ENCODE results near the gene HERPUD2.

The HERPUD2 gene, protein sequence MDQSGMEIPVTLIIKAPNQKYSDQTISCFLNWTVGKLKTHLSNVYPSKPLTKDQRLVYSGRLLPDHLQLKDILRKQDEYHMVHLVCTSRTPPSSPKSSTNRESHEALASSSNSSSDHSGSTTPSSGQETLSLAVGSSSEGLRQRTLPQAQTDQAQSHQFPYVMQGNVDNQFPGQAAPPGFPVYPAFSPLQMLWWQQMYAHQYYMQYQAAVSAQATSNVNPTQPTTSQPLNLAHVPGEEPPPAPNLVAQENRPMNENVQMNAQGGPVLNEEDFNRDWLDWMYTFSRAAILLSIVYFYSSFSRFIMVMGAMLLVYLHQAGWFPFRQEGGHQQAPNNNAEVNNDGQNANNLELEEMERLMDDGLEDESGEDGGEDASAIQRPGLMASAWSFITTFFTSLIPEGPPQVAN

DNA sequence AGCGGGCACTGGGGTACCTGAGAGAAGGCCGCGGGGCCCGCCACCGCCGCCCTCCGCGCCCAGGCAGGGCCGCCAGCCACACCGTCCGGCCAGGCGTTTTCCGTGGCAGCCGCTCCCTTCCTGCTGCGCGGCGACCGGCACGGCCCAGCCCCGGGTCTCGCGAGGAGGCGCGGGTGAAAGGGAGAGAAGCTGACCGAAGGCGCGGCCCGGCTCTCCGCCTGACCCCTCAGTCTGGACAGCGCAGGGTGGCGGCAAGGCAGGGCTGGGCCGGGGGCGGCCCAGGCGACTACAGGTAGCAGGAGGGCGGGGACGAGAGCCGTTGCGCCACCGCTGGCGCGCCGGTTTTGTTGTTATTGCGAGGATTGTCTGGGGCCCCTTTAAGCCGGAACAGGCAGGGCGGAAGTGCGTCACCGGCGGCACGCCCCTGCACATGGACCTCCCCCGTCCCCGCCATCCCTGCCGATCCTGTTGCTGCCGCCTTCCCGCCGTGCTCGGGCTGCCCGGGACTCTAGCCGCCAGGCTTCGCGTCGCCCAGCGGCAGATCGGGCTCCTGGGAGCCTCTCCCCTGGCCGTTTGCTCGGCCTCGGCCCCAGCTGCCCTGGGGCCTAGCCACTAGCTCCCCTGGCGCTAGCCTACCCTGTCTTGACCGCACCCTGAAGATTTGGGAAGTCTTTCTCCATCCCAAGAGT, at the start of gene HERPUD2:
TSS of gene HERPUD2 (minus strand) at position 352 of the 689 bp plus-strand sequence. CDS start 805 bp downstream, outside the sequence.
- peak; percentile 89 for DNase-seq (ENCODE audit: low read depth)

DNA sequence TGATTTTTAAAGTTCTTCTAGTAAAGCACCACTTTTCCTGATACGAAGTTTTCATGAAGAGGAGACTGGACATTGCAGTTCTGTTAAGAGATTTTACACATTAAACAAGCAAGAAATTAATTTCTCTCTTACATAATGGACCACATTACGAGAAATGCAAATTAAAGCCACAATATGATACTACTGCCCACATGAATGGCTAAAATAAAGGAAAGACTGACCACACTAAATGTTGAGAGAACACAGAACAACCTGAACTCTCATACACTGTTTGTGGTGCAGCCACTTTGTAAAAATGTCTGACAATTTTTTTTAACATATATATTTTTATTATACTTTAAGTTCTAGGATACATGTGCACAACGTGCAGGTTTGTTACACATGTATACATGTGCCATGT, 44.0 kb upstream of the HERPUD2 start:
- DNase-seq (ENCODE audit: low read depth) = no peak

DNA sequence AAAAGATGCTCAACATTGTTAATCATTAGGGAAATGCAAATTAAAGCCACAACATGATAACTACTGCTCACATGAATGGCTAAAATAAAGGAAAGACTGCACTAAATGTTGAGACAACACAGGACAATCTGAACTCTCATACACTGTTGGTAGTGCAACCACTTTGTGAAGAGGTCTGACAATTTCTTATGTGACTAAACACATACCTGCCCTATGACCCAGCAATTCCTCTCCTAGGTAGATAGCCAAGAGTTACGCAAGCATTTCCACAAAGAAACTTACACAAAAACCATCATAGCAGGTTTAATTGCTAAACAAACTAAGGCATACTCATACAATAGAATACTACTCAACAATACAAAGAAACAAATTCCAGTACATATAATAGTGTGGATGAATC, 41.8 kb upstream of the HERPUD2 start:
- no peak for DNase-seq (ENCODE audit: low read depth)

DNA sequence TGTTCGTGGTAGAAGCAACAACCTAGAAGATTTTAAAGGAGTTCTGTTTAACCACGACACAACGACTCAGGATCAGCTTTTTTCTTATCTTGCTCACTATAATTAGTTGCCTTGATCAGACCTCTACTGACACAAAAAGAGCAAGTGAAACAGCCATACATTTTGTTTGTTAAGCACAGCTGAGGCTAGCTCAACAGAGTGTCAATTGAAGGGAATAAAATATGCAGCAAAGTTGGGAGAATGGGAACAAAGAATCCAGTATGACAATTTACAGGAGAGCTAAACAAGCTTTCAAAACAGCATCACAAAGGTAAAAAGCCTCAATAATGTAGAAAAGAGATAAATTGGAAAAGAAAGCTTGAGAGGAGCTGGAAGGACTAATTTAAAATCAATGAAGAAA, 40.5 kb upstream of the HERPUD2 start:
- no peak for DNase-seq (ENCODE audit: low read depth)

DNA sequence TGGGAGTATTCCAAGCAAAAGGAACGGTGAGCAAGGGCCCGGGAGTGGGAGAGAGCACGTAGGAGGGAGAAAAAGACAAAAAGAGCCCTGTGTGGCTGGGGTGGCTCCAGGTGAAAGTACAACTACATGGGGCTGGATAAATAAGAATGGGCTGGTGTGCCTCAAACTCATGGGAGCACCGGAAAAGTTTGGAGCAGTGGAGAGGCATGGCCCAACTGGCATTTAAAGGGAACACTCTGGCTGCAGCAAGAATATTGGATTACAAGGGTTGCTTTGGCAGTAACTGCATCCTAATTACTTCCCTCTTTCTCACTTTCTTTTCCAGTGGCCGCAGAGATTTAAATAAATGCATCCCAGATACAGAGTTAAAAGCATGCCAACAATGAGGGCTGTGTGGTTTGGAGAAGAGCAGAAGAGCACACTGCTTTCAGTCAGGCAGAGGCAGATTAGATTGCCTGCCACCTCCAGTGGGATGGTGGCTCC, 39.1 kb upstream of the HERPUD2 start:
- no peak for DNase-seq (ENCODE audit: low read depth)

DNA sequence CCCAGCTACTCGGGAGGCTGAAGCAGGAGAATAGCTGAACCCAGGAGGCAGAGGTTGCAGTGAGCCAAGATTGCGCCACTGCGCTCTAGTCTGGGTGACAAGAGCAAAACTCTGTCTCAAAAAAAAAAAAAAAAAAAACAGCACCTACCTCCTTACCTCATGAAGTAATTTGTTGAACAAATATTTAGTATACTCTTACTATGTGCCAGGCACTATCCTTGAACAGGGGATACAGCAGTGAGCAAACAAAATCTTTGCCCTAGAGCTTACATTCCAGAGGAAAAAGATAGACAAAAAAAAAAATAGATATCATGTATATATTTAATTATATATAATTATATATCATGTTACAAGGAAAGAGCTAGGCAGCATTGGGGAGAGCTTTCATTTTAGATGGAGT, 36.4 kb upstream of the HERPUD2 start:
- DNase-seq (ENCODE audit: low read depth) = no peak

DNA sequence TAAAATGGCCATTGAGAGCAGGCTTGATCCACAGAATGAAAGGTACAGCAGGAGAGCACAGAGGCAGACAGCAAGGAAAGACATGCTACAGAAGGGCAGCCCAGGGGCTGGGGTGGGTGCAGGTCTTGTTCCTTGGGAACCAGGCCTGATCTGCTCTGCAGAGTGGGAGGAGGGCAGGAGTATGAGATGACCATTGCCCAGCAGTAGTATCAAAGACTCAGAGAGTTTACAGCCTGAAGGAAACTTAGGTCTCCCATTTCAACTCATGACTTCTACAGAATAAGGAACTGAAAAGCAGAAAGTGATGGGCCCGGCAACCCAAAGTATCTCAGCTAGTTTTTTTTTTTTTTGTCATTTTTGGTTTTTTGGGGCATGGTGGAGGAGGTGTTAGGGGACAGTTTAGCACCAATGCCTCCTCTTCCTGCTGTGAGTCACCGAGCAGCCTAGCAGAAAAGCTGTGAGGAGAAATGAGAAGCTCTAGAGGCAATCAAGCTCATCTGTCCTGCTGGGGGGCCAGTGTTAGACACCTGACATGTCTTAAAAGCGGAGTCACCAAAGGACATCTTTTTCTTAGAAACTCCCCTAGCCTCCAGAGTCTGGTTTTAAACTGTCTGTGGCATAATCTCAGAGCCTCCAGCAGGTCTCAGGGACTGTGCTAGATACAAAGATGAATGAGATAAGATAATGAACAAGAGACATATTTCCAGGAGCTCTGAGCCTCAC, 34.3 kb upstream of the HERPUD2 start:
- DNase-seq (ENCODE audit: low read depth) = no peak

DNA sequence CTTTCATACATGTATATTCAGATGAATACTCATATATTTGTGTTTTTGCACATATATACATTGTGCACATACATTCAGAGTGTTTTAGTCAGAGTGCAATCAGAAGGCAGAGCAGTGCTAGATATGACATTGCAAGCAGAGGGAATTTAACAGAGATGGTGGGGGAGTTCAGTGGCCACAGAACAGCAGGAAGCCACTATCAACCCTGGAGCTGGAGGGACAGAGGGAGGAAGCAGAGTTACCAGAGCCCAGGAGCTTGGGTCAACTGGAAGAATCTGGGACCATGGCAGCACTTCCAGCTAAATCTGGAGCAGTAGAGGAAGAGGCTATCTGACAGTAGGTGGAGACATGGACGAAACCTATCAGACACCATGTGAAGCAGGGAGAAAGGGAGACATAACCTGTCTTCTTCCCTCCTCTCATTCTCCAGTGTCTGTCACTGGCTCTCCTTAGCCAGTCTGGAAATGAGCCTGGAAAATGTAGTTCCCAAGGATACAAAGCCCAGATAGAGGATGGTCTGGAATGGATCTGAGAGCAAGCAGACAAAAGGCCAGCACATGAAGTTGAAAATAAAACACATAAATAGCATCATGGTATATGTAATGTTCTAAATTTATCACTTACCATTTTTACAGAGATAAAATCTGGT, 33.6 kb upstream of the HERPUD2 start:
- DNase-seq (ENCODE audit: low read depth) = no peak

DNA sequence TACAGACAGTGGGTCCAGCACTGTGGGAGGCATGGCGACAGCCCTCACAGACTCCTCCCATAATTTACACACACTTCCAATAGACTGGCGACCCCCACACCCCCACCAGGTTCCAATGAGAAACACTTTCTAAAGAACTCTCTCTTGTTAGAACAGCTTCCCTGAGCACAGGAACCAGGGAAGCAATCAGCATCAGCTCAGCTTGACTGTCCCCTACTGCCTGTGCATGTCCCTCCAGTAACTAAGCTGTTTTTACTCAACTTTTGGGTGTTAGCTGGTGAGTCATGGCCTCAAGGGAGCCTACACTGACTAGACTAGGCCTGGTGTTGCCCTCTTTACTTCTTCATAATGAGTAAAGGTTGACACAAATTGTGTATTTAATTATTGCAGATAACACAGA, 32.6 kb upstream of the HERPUD2 start:
- no peak for DNase-seq (ENCODE audit: low read depth)

DNA sequence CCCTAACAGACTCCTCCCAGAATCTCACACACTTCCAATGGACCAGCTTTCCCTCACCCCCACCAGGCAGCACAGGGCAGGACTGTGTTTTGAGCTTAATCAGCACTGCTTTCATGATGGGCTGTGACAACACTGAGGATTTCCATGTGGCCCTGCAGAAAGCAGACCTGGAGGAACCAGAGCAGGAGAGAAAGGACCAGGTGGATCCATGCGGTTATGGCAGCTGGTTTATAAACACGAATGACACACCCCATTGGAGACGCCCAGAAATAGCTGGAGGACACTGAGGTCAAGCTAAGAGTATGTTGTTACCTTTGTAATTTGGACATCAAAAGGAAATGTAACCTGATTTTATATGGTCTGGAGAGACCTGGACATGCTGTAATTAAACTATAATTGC, 31.7 kb upstream of the HERPUD2 start:
- DNase-seq (ENCODE audit: low read depth) = no peak

DNA sequence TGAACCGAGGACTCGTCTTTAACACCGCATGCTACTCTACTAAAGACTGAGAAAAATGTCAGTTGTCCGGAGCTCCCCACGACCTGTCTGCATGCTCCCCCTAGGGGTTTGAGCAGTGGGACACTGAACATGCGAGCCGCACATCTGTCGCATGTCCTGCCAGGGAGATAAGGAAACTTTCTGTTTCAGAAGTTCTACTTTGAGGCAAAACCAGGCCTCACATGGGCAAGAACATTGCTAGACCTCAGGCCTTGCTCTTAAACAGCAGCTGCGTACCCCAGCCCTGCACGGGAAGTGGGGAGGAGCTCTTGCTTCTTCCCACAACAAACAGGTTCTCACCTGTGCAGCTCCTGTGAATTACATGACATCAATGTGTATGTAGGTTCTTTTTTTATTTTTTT, 30.3 kb upstream of the HERPUD2 start:
- DNase-seq (ENCODE audit: low read depth) = peak; percentile 42

DNA sequence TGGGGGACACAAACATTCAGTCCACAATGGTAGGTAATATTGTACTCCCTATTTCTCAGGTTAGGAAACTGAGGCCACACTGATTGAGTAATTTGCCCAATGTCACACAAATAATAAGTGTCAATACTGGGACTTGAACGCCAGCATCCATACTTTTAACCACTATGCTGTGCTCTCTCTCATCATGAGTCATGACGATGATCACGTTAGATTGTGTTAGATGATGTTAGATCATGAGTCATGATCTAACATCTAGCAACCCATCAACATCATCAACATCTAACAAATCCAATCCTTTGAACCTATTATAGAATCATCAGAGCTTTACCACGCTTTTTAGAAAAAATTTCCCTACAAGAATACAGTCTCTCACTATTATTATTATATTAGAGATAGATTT, 28.1 kb upstream of the HERPUD2 start:
- no peak for DNase-seq (ENCODE audit: low read depth)

DNA sequence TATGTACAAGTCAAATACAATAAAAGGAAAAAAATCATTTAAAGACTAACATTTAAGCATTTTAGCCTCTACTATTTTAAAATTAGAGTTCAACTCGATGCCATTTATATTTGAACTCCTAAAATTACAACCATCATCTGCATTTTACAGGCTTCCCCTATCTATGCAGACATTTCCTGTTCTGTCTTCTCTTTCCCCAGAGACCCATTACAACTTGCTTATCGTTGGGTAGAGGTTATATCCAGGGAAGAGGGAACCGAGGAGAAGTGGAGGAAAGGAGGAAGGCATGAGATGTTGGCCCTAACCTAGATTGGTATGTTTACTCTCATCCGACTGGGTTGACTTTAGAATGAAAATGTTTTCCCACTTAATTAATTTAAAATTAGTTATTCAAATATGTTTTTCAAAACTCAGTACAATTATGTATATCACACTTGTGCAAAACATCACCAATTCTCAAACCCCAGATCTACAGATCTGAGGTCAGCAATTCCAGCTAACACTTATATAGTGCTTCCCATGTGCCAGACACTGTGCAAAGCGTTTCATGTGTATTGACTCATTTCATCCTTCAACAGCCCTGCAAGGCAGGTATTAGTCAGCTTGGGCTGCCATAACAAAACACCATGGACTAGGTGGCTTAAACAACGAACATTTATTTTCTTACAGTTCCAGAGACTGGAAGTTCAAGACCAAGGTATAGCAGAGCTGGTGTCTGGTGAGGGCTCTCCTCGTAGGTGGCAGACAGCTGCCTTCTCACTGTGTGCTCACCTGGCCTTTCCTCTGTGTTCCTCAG, 27.3 kb upstream of the HERPUD2 start:
- no peak for DNase-seq (ENCODE audit: low read depth)

DNA sequence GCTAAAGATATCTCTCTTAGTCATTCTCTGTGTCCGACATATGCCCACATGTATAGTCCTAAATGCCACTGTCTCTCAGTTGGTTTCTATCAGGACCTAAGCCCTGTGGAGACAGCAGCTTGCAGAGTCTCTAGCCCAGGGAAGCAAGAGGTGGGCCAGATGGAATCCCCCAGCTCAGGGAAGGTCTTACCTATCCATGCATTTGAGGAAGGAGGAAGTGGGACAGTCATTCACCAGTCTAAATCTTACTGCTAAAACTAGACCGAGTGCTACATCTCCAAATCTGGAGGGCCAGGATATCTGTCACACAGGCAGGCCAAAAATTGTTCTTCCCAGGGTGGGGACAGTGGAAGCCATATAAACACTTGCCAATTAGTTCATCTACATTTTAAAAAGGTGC, 26.4 kb upstream of the HERPUD2 start:
- DNase-seq (ENCODE audit: low read depth) = no peak

DNA sequence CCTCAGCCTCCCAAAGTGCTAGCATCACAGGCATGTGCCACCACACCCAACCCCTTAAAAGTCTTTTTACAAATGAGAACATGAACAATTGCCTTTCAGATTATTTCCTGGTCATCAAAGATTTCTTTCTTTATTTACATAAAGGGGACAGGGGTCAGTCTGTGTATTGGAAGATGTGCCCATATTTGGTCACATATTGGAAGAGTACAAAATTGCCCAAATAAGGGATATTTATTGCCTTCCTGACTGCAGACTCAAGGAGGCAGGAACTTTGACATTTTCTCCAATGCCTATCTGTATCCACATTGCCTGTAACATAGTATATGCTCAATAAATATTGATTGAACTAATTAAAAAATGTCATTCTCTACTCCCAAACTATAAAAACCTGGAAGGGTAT, 25.9 kb upstream of the HERPUD2 start:
- no peak for DNase-seq (ENCODE audit: low read depth)

DNA sequence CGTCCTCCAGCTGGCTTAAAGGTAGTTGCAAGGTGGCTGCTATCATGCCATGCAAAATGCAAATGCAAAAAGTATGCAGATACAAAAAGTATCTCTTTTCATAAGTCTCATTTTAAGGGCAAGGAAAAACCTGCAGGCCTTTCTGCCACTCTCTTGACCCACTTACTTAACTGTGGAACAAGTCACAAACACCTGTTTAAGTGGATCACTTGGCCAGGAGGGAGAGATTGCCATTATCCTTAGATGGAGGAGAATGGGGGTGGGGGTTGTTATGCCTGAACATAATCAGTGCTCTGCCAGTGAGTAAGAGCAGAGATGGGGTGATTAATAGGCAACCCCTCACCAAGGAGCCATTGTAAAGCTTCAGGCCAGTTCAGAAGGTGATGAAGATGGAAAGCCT, 25.1 kb upstream of the HERPUD2 start:
- DNase-seq (ENCODE audit: low read depth) = no peak

DNA sequence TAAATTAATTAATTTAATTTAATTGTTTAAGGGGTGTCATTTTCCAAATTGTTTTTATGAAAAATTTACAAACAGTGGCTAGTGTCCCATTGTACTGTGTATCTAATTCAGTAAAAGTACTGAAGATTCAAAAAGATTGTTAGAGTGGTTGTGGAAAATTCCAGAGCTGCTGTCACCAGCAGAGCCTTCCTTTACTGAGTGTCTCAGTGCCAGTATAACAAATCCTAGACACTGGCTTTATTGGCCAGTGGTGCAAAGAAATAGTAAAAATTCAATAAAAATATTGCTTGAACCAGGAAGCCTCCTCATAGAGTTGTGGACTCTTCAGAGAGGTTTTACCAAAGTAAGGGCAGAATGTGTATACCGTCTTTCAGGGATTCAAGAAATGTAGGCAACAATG, 23.1 kb upstream of the HERPUD2 start:
- no peak for DNase-seq (ENCODE audit: low read depth)

DNA sequence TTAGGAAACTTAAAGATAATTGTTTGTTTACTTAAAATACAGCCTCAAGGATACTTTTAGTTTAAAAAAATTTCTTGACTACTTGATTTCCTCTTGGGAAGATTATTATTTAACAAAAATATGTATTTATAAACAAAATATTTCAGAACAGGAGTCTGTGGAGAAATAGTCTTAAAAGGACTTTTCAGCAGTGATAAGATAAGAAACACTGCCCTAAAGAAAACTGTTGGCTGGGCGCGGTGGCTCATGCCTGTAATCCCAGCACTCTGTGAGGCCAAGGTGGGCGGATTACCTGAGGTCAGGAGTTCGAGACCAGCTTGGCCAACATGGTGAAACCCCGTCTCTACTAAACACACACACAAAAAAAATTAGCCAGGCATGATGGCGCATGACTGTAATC, 22.6 kb upstream of the HERPUD2 start:
- DNase-seq (ENCODE audit: low read depth) = no peak

DNA sequence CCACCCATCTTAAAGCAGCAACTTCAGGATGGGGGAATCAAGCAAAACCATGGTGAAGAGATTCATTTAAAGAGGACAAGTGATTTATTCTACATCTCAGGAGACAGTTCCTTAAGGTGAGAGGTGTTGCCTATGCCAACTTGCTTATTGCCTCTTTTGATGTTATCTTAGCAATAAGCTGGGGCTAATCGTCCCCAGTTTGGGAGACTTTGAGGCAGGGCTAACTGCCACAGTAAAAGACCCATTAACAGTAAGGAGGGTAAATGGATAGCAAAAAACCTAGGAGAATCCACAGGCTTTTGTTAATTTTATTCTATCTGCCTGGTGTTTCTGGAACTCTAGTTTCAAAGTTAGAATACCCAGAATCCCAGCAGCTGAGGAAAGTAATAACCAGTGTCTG, 22.1 kb upstream of the HERPUD2 start:
- no peak for DNase-seq (ENCODE audit: low read depth)

DNA sequence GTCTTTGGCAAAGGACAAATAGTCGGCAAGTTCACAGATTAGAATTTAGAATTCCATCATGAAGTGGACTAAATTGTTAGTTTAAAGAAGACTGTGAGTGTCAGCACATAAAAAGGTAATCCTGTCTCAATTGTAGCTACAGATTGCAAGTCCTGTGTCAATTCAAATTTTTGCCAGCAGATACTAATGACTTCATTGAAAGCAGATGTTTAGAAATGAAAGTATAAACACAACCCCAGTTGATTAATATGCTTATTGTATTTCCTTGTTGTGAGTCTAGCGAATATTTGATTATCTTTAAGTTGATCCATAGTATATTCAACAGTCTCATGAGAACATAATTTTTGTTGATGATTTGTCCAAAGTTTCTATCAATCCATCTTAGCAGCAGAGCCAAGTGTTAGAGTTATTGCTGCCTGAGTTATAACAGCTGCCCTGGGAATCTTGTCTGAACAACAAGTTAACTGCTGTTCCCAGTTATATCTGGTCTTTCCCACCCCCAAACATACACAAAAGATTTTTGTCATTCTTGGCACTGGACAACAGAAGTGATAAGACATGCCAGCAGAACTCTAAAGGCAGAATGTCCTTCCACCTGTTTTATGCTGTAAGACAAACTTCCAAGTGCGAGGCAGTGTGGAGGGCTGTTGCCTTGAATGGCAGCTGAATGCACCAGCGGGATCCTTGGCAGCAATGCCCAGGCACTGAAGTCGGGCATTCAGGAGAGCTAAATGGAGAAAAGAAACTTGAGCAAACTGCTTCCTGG, 21.3 kb upstream of the HERPUD2 start:
- DNase-seq (ENCODE audit: low read depth) = no peak

DNA sequence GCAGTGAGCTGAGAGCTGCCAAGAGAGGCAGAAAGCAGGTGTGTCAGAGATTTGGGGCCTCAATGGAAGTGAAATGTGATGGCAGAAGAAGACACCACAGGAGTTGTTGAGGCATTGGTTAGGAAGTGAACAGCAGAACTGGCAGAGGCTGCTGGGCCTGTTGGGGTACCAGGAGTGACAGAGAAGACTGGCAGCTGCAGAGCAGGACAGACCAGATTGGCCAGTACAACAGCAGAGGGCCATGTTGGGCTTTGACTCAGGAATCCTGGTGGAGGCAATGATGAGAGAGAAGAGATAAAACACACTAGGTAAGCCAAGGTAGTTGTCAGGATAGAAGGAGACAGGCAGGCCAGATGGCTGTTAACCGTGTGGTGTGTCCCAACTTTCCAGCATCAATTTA, 19.9 kb upstream of the HERPUD2 start:
- DNase-seq (ENCODE audit: low read depth) = no peak
